ENCODE measurements around the gene SIGLEC5. TPM values are rescaled to one million over a fixed set of nuclear protein-coding genes. Genes with fewer than 3 reads are reported as not detected.
"Not testable (repeated sequence)": the region's sequence is repeated elsewhere in the genome, so short reads cannot be mapped to it uniquely, and the experiment has no call there.

SIGLEC5 gene, protein sequence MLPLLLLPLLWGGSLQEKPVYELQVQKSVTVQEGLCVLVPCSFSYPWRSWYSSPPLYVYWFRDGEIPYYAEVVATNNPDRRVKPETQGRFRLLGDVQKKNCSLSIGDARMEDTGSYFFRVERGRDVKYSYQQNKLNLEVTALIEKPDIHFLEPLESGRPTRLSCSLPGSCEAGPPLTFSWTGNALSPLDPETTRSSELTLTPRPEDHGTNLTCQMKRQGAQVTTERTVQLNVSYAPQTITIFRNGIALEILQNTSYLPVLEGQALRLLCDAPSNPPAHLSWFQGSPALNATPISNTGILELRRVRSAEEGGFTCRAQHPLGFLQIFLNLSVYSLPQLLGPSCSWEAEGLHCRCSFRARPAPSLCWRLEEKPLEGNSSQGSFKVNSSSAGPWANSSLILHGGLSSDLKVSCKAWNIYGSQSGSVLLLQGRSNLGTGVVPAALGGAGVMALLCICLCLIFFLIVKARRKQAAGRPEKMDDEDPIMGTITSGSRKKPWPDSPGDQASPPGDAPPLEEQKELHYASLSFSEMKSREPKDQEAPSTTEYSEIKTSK
- total RNA-seq: not detected
- long read RNA-seq: 0 reads

GRCh38 chr19:51630315-51630714, at the start of gene SIGLEC5:
TSS of gene SIGLEC5 (minus strand) at chr19:51630401. CDS start at chr19:51630335, 66 bp downstream.
- DNase-seq (peak; percentile 46), ATAC-seq (ENCODE audit: poor library complexity) (peak; percentile 48)
- intact Hi-C loops (cut with DNase I): not testable (repeated sequence)

DNA sequence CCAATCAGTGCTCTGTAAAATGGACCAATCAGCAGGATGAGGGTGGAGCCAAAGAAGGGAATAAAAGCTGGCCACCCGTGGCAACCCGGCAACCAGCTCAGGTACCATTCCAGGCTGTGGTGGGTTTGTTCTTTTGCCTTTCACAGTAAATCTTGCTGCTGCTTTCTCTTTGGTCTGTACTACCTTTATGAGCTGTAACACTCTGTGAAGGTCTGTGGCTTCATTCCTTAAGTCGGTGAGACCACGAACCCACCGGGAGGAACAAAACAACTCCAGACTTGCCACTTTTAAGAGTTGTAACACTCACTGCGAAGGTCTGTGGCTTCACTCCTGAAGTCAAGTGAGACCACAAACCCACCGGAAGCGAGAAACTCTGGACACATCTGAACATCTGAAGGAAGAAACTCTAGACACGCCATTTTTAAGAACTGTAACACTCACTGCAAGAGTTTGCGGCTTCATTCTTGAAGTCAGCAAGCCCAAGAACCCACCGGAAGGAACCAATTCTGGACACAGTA, 46.4 kb upstream of the SIGLEC5 start:
- DNase-seq (no peak), ATAC-seq (ENCODE audit: poor library complexity) (no peak)
- intact Hi-C loops (cut with DNase I): no loop called here

DNA sequence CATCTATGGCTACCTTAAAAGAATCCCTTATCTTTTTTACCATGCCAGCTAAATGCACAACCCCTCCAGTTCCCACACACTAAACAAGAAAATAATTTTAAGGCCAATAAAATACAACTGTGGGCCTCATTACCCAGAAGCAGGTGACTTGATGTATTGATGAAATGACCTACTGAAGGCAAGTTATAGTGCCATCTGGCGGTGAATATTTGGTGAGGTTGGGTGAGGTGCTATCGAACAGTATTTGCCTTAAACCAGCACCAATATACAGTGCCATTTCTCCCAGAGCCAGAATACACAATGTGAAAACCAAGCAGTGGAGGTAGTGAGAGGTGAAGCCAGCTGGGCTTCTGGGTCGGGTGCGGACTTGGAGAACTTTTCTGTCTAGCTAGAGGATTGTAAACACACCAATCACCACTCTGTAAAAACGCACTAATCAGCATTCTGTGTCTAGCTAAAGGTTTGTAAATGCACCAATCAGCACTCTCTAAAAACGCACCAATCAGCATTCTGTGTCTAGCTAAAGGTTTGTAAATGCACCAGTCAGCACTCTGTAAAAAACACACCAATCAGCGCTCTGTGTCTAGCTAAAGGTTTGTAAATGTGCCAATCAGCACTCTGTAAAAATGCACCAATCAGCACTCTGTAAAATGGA, 45.8 kb upstream of the SIGLEC5 start:
- intact Hi-C loops (cut with DNase I); ATAC-seq (ENCODE audit: poor library complexity); DNase-seq: not testable (repeated sequence)

DNA sequence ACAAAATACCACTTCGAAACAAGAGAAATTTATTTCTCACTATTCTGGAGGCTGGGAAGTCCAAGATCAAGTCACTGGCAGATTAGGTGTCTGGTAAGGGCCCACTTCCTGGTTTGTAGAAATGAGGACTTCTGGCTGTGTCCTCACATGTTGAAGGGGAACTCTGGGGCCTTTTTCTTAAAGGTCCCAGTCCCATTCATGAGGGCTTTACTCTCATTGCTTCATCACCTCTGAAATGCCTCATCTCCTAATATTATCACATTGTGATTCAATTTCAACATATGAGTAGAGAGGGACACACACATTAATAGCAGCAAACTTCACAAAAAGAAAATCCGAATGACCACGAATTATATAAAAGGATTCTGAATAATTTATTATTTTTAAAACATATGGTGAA, 38.0 kb upstream of the SIGLEC5 start:
- ATAC-seq (ENCODE audit: poor library complexity) (no peak), DNase-seq (no peak)
- intact Hi-C loops (cut with DNase I): loop anchor here (5.0 kb wide), 1 partner anchor 201 kb away; no protein-coding TSS in a partner anchor

DNA sequence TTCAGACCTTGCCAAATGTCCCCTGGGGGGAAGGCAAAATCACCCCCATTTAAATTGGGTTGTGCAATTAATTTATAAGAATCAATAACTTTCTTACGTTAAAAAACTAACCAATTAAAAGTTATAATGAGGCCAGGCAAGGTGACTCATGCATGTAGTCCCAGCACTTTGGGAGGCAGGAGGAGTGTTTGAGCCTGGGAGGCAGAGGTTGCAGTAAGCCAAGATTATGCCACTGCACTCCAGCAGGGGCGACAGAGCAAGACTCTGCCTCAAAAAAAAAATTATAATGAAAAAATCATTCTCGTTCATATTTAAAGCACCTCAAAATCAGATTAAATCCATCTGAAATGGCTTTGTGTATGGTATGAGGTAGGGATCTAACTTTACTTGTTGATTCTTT, 34.8 kb upstream of the SIGLEC5 start:
- DNase-seq: no peak
- intact Hi-C loops (cut with DNase I): loop anchor here (5.0 kb wide), 1 partner anchor 198 kb away; no protein-coding TSS in a partner anchor
- no peak for ATAC-seq (ENCODE audit: poor library complexity)

GRCh38 chr19:51664131-51664530, 33.9 kb upstream of the SIGLEC5 start:
- ATAC-seq (ENCODE audit: poor library complexity) (no peak), DNase-seq (no peak)
- intact Hi-C loops (cut with DNase I): no loop called here

- no peak for DNase-seq
- ATAC-seq (ENCODE audit: poor library complexity): no peak
- intact Hi-C loops (cut with DNase I): no loop called here
These were observed 33.4 kb upstream of the SIGLEC5 start for GRCh38 chr19:51663650-51664049.

DNA sequence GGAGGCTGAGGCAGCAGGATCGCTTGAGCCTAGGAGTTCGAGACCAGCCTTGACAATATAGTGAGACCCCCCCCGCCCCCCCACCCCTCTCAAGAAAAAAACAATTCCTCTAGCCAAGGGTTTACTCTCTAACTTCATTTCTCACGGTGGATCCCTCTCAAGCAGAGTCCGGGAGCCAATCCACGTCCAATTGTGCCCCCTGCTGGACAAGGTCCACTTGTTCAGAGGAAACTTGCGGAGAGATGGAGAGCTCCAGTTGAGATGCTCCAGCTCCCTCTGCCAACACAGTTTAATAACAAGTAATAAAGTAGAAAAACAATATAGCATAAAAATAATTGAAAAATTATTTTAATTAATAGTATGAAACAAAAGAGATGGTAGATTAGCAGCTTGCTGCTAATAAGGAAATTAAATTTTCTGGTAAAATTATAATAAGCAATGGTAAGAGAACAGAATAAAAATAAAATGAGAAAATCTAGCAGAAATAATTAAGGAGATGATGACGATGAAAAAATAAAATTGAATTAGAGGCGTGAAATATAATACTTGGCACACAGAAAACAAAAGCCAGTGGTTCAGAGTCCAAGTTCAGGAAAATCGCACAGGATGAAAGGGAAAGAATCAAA, 30.9 kb upstream of the SIGLEC5 start:
- intact Hi-C loops (cut with DNase I): no loop called here
- DNase-seq (no peak), ATAC-seq (ENCODE audit: poor library complexity) (no peak)

DNA sequence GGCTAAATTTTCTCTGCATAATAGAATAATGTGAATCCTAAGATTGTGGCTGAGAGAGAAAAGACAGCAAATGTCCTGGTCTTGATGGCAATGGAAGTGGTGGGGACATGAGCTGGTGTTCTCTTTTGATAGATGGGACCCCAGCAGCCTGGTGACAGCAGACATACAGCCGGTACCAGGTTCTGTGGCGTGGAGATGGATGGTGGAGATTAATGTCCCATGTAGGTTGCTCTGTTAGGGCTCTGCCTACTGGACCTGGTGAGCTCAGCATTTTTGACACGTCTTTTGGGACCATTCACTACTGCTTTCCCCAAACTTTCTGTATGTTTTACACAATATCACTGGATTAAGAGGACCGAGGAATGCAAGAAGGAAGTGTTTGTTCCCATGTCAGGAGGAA, 24.6 kb upstream of the SIGLEC5 start:
- no peak for DNase-seq
- ATAC-seq (ENCODE audit: poor library complexity): no peak
- intact Hi-C loops (cut with DNase I): loop anchor here (5.0 to 10.0 kb wide), 2 partner anchors 182 to 260 kb away; partner anchors contain the start of gene C19orf84

GRCh38 chr19:51653162-51653561, 23.0 kb upstream of the SIGLEC5 start:
- DNase-seq (no peak), ATAC-seq (ENCODE audit: poor library complexity) (no peak)
- intact Hi-C loops (cut with DNase I): loop anchor here (5.0 to 10.0 kb wide), 2 partner anchors 181 to 258 kb away; partner anchors contain the start of gene C19orf84

DNA sequence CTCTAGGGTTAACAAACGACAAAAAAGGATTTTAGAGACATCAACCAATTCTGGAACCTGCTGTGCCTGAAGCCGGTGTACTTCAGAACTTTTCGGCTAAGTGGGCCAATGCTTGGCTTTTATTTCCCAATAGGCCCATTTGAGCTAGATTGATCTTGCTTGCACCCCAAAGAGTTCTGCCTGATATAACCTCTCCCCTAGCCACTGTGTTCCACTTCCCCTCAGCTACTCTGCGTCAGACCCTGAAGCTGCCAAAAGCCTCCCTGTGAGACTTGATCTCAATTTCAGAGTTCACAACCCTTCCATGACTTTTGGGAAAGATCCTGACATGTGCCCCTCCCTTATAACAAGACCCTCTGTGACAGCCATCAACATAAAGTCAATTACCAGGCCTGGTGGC, 22.1 kb upstream of the SIGLEC5 start:
- ATAC-seq (ENCODE audit: poor library complexity) (no peak), DNase-seq (no peak)
- intact Hi-C loops (cut with DNase I): loop anchor here (5.0 to 10.0 kb wide), 2 partner anchors 180 to 257 kb away; partner anchors contain the start of gene C19orf84

- DNase-seq (no peak), ATAC-seq (ENCODE audit: poor library complexity) (no peak)
- intact Hi-C loops (cut with DNase I): loop anchor here (5.0 to 10.0 kb wide), 2 partner anchors 179 to 257 kb away; partner anchors contain the start of gene C19orf84
These were observed 21.1 kb upstream of the SIGLEC5 start for GRCh38 chr19:51651216-51651846.

DNA sequence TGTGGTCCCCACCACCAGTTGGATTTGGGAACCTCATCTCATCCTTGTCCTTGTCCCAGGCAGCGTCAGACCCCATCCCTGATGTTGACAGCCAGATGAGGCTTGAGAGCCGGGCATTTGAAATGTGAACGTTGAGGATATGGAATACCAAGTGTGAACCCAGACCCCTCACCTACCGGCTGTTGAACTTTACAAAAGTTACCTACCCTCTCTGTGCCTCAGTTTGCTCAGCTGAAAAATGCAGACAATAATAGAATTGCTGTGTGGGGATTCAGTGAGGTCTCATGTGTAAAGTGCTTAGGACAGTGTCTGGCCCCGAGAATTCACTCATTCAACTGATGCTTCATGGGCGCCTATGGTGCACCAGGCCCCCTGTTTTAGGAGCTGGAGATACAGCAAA, 17.1 kb upstream of the SIGLEC5 start:
- intact Hi-C loops (cut with DNase I): no loop called here
- ATAC-seq (ENCODE audit: poor library complexity): no peak
- no peak for DNase-seq

GRCh38 chr19:51646730-51647129, 16.5 kb upstream of the SIGLEC5 start, which contains the start of gene SIGLEC14:
TSS of gene SIGLEC14 (minus strand) at chr19:51646825. CDS start at chr19:51646759, 66 bp downstream.
- ATAC-seq (ENCODE audit: poor library complexity): peak; percentile 56

DNA sequence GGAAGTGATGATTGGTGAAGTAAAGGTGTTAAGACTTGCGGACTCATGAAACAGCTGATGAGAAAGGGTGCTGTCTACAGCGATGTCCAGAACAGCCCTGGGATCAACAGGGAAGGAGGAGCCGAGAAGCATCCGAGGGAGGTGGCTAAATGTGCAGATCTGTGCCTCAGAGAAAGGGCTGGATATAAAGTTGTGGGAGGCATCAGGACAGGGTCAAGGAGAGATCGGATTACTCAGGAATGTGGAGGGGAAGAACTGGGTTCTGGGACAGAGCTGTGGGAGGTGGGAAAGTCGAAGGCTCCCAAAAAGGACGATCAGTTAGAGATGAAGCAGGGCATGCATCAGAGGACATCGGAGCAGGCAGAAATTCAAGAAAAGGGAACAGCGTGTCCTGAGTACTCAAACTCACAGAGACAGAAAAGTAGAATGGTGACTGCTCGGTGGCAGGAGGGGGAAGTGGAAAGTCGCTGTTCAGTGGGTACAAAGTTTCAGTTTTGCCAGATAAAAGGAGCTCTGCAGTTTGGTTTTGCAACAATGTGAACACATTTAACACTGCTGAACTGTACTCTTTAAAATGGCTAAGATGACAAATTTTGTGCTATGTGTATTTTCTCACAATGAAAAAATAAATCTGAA, 14.6 kb upstream of the SIGLEC5 start:
- intact Hi-C loops (cut with DNase I): no loop called here
- ATAC-seq (ENCODE audit: poor library complexity): no peak
- DNase-seq: no peak

More at GRCh38 chr19:51646730-51647129, 16.5 kb upstream of the SIGLEC5 start, which contains the start of gene SIGLEC14:
- DNase-seq; intact Hi-C loops (cut with DNase I): not testable (repeated sequence)

- intact Hi-C loops (cut with DNase I): no loop called here
These were observed 11.4 kb upstream of the SIGLEC5 start for GRCh38 chr19:51641648-51642047.

GRCh38 chr19:51640386-51640785, 10.2 kb upstream of the SIGLEC5 start:
- DNase-seq (no peak), ATAC-seq (ENCODE audit: poor library complexity) (no peak)
- intact Hi-C loops (cut with DNase I): no loop called here

More at GRCh38 chr19:51641648-51642047, 11.4 kb upstream of the SIGLEC5 start:
- DNase-seq (no peak), ATAC-seq (ENCODE audit: poor library complexity) (no peak)

DNA sequence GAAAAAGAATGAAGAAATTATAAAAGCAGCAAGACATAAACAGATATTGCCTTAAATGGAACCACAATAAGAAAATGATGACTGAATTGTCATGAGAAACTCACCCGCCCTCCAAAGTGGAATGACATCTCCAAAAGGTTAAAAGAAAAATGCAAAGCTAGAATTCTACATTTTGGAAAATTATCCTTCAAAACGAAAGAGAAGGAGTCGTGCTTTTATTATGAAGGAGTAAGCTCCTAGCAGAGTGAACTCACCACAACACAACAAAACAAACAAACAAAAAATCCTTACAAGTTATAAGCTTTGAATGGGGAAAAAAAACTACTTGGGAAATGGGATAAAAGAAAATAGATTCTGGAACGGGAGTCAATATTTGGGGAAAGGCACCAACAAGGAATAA, 9.7 kb upstream of the SIGLEC5 start:
- no peak for ATAC-seq (ENCODE audit: poor library complexity)
- no peak for DNase-seq
- intact Hi-C loops (cut with DNase I): no loop called here

Measured in Right ventricle myocardium superior (tissue), 1 donor.